HepG2 (cell line): ENCODE measurements around the gene AJM1. TPM values are rescaled to one million over a fixed set of nuclear protein-coding genes. Genes with fewer than 3 reads are reported as not detected.
A peak's percentile ranks its signal among the peaks of the same experiment; 100 is the strongest.

Source experiments
- KAT2B ChIP-seq: fragments of 150-350 bp; IDR thresholded peaks from 2 replicates; pipeline ENCODE4 v1.6.1; 2014; ENCODE audit warnings: low read depth, low read length, borderline replicate concordance
- PRMT3 ChIP-seq: sonication (generic); formaldehyde crosslinking; IDR thresholded peaks from 2 replicates; pipeline ENCODE4 v1.8.1; 2022; ENCODE audit warnings: low read depth, mild to moderate bottlenecking, moderate library complexity, missing genetic modification reagents, borderline replicate concordance
- SP4 ChIP-seq: sonication (generic); formaldehyde crosslinking; IDR thresholded peaks from 2 replicates; pipeline ENCODE4 v1.8.1; 2023; ENCODE audit warnings: mild to moderate bottlenecking, missing genetic modification reagents
- TSC22D2 ChIP-seq: sonication (generic); formaldehyde crosslinking; IDR thresholded peaks from 2 replicates; pipeline ENCODE4 v1.5.1; 2020; ENCODE audit warnings: missing genetic modification reagents, mild to moderate bottlenecking, borderline replicate concordance
- ZNF232 ChIP-seq: sonication (generic); formaldehyde crosslinking; IDR thresholded peaks from 2 replicates; pipeline ENCODE4 v1.4.0; 2020; ENCODE audit warnings: missing genetic modification reagents, borderline replicate concordance
- ZNF260 ChIP-seq: sonication (generic); formaldehyde crosslinking; IDR thresholded peaks from 2 replicates; pipeline ENCODE4 v1.4.0; 2020; ENCODE audit warnings: missing genetic modification reagents, low read depth, mild to moderate bottlenecking, borderline replicate concordance
- ZNF34 ChIP-seq: sonication (generic); formaldehyde crosslinking; IDR thresholded peaks from 2 replicates; pipeline ENCODE4 v1.4.0; 2020; ENCODE audit warnings: mild to moderate bottlenecking, missing genetic modification reagents, borderline replicate concordance
- ZNF567 ChIP-seq: sonication (generic); formaldehyde crosslinking; IDR thresholded peaks from 2 replicates; pipeline ENCODE4 v1.8.1; 2023; ENCODE audit warnings: mild to moderate bottlenecking, missing genetic modification reagents, borderline replicate concordance
- ZNF605 ChIP-seq: sonication (generic); formaldehyde crosslinking; IDR thresholded peaks from 2 replicates; pipeline ENCODE4 v1.8.0; 2022; ENCODE audit warnings: mild to moderate bottlenecking, missing genetic modification reagents
- polyA plus RNA-seq, 8 experiments: library from polyadenylated mRNA; depleted of rRNA in 3 of 8; stranded (reverse) in 7 of 8; unstranded in 1 of 8; fragments of >200 nt; fragmentation: Illumina TruSeq in 4 of 8; extraction: Trizol in 4 of 8; gene quantifications; 2 replicates each; pipeline versions ENCODE4 v1.2.1 to v1.2.3, GENCODE V29; 2011 to 2016; ENCODE audit warnings: low read depth in 4 of 8, missing spikeins in 1 of 8, mixed read lengths in 1 of 8; ENCODE audit not compliant: insufficient read depth in 1 of 8
- total RNA-seq, 5 experiments: library from RNA; depleted of rRNA; stranded (reverse); fragments of >200 nt; fragmentation: Illumina TruSeq; extraction: Trizol; gene quantifications; 2 replicates each; pipeline ENCODE4 v1.2.3, GENCODE V29; 2016; ENCODE audit warnings: low read depth in 1 of 5
- TF ChIP-seq, protein P1 (sequence below): sonication (generic); formaldehyde crosslinking; IDR thresholded peaks from 2 replicates; pipeline ENCODE4 v1.4.0; 2020; ENCODE audit warnings: missing genetic modification reagents, borderline replicate concordance
- TF ChIP-seq, protein P2 (sequence below): sonication (generic); formaldehyde crosslinking; IDR thresholded peaks from 2 replicates; pipeline ENCODE4 v1.4.0; 2020; ENCODE audit warnings: missing genetic modification reagents
- TF ChIP-seq, protein P3 (sequence below): sonication (generic); formaldehyde crosslinking; IDR thresholded peaks from 2 replicates; pipeline ENCODE4 v1.4.0; 2020; ENCODE audit warnings: missing genetic modification reagents
- TF ChIP-seq, protein P4 (sequence below): sonication (generic); formaldehyde crosslinking; IDR thresholded peaks from 2 replicates; pipeline ENCODE4 v1.8.1; 2023; ENCODE audit warnings: mild to moderate bottlenecking, moderate library complexity, missing genetic modification reagents
- TF ChIP-seq, protein P5 (sequence below): sonication (generic); formaldehyde crosslinking; IDR thresholded peaks from 2 replicates; pipeline ENCODE4 v1.4.0; 2020; ENCODE audit warnings: missing genetic modification reagents
- TF ChIP-seq, protein P6 (sequence below): sonication (generic); formaldehyde crosslinking; IDR thresholded peaks from 2 replicates; pipeline ENCODE4 v1.4.0; 2020; ENCODE audit warnings: low read depth, missing genetic modification reagents
- TF ChIP-seq, protein P7 (sequence below): sonication (generic); formaldehyde crosslinking; IDR thresholded peaks from 2 replicates; pipeline ENCODE4 v1.5.1; 2020; ENCODE audit warnings: missing genetic modification reagents, mild to moderate bottlenecking, borderline replicate concordance

Gene AJM1
- total and polyA plus RNA-seq, 2 of the 13 experiments (the other 11 are each of a cell fraction or from before 2014, with no cell fraction given): 1.1 to 1.2 TPM

DNA sequence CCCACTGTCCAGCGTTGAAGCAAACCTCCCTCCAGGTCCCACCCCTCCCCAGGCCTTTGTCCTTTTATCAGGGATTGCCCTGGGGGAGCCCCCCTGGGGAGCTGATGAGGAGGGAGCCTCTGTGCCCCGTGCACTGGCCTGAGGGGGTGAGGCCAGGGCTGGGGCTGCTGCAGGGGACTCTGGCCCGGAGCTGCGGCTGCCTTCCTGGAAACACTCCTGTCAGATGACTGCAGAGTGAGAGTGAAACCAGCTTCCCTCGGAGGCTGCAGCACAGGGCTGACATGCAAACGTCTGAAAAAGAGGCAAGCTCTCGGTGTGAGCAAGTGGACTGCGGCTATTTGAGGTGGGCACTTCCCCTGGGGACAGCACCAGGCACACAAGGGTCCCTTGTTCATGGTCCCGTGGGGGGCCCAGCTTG lies 39.4 kb downstream of the AJM1 start (continued):
- TF ChIP-seq, protein P1, sequence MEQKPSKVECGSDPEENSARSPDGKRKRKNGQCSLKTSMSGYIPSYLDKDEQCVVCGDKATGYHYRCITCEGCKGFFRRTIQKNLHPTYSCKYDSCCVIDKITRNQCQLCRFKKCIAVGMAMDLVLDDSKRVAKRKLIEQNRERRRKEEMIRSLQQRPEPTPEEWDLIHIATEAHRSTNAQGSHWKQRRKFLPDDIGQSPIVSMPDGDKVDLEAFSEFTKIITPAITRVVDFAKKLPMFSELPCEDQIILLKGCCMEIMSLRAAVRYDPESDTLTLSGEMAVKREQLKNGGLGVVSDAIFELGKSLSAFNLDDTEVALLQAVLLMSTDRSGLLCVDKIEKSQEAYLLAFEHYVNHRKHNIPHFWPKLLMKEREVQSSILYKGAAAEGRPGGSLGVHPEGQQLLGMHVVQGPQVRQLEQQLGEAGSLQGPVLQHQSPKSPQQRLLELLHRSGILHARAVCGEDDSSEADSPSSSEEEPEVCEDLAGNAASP (CRISPR knock-in tag): no peak
- TF ChIP-seq, protein P2, sequence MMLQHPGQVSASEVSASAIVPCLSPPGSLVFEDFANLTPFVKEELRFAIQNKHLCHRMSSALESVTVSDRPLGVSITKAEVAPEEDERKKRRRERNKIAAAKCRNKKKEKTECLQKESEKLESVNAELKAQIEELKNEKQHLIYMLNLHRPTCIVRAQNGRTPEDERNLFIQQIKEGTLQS: no peak
- TF ChIP-seq, protein P3, sequence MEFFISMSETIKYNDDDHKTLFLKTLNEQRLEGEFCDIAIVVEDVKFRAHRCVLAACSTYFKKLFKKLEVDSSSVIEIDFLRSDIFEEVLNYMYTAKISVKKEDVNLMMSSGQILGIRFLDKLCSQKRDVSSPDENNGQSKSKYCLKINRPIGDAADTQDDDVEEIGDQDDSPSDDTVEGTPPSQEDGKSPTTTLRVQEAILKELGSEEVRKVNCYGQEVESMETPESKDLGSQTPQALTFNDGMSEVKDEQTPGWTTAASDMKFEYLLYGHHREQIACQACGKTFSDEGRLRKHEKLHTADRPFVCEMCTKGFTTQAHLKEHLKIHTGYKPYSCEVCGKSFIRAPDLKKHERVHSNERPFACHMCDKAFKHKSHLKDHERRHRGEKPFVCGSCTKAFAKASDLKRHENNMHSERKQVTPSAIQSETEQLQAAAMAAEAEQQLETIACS (CRISPR knock-in tag): no peak
- TF ChIP-seq ZNF605 (peak; percentile 15; the same call in 1 of the 2 replicates), ZNF567 (CRISPR knock-in tag) (no peak), SP4 (CRISPR knock-in tag) (no peak), ZNF34 (CRISPR knock-in tag) (no peak), ZNF260 (CRISPR knock-in tag) (no peak), PRMT3 (CRISPR knock-in tag) (no peak), KAT2B (no peak), TSC22D2 (CRISPR knock-in tag) (no peak), ZNF232 (CRISPR knock-in tag) (no peak)
- TF ChIP-seq, protein P4, sequence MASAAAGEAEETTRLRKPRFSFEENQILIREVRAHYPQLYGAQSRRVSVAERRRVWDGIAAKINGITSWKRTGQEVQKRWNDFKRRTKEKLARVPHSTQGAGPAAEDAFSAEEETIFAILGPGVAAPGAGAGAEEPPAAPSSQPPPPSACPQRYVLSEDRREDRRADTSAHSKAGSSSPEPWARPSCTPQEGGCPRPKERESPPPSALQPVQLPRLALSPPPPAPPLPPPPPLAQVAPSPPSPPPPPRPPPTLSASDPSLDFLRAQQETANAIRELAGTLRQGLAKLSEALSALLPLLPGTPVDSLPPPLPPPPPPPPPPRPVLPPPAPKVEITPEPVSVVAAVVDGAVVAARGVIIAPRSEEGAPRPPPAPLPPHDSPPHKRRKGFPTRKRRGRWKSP (CRISPR knock-in tag): peak; percentile 56; the same call in 1 of the 2 replicates
- TF ChIP-seq, protein P5, sequence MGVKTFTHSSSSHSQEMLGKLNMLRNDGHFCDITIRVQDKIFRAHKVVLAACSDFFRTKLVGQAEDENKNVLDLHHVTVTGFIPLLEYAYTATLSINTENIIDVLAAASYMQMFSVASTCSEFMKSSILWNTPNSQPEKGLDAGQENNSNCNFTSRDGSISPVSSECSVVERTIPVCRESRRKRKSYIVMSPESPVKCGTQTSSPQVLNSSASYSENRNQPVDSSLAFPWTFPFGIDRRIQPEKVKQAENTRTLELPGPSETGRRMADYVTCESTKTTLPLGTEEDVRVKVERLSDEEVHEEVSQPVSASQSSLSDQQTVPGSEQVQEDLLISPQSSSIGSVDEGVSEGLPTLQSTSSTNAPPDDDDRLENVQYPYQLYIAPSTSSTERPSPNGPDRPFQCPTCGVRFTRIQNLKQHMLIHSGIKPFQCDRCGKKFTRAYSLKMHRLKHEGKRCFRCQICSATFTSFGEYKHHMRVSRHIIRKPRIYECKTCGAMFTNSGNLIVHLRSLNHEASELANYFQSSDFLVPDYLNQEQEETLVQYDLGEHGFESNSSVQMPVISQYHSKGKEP (CRISPR knock-in tag): no peak
- TF ChIP-seq, protein P6, sequence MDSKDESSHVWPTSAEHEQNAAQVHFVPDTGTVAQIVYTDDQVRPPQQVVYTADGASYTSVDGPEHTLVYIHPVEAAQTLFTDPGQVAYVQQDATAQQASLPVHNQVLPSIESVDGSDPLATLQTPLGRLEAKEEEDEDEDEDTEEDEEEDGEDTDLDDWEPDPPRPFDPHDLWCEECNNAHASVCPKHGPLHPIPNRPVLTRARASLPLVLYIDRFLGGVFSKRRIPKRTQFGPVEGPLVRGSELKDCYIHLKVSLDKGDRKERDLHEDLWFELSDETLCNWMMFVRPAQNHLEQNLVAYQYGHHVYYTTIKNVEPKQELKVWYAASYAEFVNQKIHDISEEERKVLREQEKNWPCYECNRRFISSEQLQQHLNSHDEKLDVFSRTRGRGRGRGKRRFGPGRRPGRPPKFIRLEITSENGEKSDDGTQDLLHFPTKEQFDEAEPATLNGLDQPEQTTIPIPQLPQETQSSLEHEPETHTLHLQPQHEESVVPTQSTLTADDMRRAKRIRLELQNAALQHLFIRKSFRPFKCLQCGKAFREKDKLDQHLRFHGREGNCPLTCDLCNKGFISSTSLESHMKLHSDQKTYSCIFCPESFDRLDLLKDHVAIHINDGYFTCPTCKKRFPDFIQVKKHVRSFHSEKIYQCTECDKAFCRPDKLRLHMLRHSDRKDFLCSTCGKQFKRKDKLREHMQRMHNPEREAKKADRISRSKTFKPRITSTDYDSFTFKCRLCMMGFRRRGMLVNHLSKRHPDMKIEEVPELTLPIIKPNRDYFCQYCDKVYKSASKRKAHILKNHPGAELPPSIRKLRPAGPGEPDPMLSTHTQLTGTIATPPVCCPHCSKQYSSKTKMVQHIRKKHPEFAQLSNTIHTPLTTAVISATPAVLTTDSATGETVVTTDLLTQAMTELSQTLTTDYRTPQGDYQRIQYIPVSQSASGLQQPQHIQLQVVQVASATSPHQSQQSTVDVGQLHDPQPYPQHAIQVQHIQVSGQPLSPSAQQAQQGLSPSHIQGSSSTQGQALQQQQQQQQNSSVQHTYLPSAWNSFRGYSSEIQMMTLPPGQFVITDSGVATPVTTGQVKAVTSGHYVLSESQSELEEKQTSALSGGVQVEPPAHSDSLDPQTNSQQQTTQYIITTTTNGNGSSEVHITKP (CRISPR knock-in tag): no peak
- TF ChIP-seq, protein P7, sequence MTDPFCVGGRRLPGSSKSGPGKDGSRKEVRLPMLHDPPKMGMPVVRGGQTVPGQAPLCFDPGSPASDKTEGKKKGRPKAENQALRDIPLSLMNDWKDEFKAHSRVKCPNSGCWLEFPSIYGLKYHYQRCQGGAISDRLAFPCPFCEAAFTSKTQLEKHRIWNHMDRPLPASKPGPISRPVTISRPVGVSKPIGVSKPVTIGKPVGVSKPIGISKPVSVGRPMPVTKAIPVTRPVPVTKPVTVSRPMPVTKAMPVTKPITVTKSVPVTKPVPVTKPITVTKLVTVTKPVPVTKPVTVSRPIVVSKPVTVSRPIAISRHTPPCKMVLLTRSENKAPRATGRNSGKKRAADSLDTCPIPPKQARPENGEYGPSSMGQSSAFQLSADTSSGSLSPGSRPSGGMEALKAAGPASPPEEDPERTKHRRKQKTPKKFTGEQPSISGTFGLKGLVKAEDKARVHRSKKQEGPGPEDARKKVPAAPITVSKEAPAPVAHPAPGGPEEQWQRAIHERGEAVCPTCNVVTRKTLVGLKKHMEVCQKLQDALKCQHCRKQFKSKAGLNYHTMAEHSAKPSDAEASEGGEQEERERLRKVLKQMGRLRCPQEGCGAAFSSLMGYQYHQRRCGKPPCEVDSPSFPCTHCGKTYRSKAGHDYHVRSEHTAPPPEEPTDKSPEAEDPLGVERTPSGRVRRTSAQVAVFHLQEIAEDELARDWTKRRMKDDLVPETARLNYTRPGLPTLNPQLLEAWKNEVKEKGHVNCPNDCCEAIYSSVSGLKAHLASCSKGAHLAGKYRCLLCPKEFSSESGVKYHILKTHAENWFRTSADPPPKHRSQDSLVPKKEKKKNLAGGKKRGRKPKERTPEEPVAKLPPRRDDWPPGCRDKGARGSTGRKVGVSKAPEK (CRISPR knock-in tag): no peak
